ENCODE measurements around the gene ERAS.
"Not testable (repeated sequence)": the region's sequence is repeated elsewhere in the genome, so short reads cannot be mapped to it uniquely, and the experiment has no call there.

Gene ERAS

GRCh38 chrX:48818866-48819265 is 7.4 kb upstream of the ERAS start:
- ChIA-PET POLR2A (interaction anchor here (0.5 kb wide), 1 partner anchor 289 kb away, joined by 6 read pairs; no protein-coding TSS in a partner anchor), CTCF (no interaction called here)
- DNase-seq (ENCODE audit: extremely low spot score), result no peak
- no peak for TF ChIP-seq CTCF (IDR thresholded peaks at IDR 0.05; ENCODE audit: control extremely low read depth, extremely low read depth, low read depth, missing control alignments)

- POLR2A ChIA-PET, result interaction anchor here (0.7 kb wide), 1 partner anchor 260 kb away, joined by 5 read pairs; no protein-coding TSS in a partner anchor
- CTCF ChIA-PET; DNase-seq (ENCODE audit: extremely low spot score): not testable (repeated sequence)
These were observed 6.9 kb upstream of the ERAS start for GRCh38 chrX:48819394-48819793.

- ChIA-PET CTCF (no interaction called here), POLR2A (no interaction called here)
These were observed 3.3 kb upstream of the ERAS start for GRCh38 chrX:48823053-48823452.

GRCh38 chrX:48824066-48824465 is 2.2 kb upstream of the ERAS start:
- ChIA-PET POLR2A (no interaction called here), CTCF (no interaction called here)
- DNase-seq (ENCODE audit: extremely low spot score), result no peak
- no peak for TF ChIP-seq CTCF (IDR thresholded peaks at IDR 0.05; ENCODE audit: control extremely low read depth, extremely low read depth, low read depth, missing control alignments)

More at GRCh38 chrX:48823053-48823452, 3.3 kb upstream of the ERAS start:
- TF ChIP-seq CTCF (IDR thresholded peaks at IDR 0.05; ENCODE audit: control extremely low read depth, extremely low read depth, low read depth, missing control alignments), result no peak
- DNase-seq (ENCODE audit: extremely low spot score), result no peak

GRCh38 chrX:48826876-48827653 is 752 bp downstream of the ERAS start:
- no peak for DNase-seq (ENCODE audit: extremely low spot score)
- ChIA-PET POLR2A (no interaction called here), CTCF (interaction anchor here (1.6 kb wide), 1 partner anchor 21 kb away, joined by 4 read pairs; no protein-coding TSS in a partner anchor)
- no peak for TF ChIP-seq CTCF (IDR thresholded peaks at IDR 0.05; ENCODE audit: control extremely low read depth, extremely low read depth, low read depth, missing control alignments)

GRCh38 chrX:48827654-48827968 is 1.3 kb downstream of the ERAS start:
- no peak for TF ChIP-seq CTCF (IDR thresholded peaks at IDR 0.05; ENCODE audit: control extremely low read depth, extremely low read depth, low read depth, missing control alignments)
- DNase-seq (ENCODE audit: extremely low spot score), result no peak
- POLR2A ChIA-PET, result no interaction called here
- CTCF ChIA-PET, result no interaction called here

- ChIA-PET CTCF (no interaction called here), POLR2A (interaction anchor here (0.7 kb wide), 1 partner anchor 288 kb away, joined by 3 read pairs; no protein-coding TSS in a partner anchor)
- no peak for TF ChIP-seq CTCF (IDR thresholded peaks at IDR 0.05; ENCODE audit: control extremely low read depth, extremely low read depth, low read depth, missing control alignments)
- no peak for DNase-seq (ENCODE audit: extremely low spot score)
These were observed 2.9 kb downstream of the ERAS start for GRCh38 chrX:48829016-48829735.

Data from GM10248 (cell line).